ENCODE data around the gene CLIC4.

GRCh38 chr1:24713736-24714135 lies 31.5 kb upstream of the CLIC4 start:
- TF ChIP-seq, protein P1, sequence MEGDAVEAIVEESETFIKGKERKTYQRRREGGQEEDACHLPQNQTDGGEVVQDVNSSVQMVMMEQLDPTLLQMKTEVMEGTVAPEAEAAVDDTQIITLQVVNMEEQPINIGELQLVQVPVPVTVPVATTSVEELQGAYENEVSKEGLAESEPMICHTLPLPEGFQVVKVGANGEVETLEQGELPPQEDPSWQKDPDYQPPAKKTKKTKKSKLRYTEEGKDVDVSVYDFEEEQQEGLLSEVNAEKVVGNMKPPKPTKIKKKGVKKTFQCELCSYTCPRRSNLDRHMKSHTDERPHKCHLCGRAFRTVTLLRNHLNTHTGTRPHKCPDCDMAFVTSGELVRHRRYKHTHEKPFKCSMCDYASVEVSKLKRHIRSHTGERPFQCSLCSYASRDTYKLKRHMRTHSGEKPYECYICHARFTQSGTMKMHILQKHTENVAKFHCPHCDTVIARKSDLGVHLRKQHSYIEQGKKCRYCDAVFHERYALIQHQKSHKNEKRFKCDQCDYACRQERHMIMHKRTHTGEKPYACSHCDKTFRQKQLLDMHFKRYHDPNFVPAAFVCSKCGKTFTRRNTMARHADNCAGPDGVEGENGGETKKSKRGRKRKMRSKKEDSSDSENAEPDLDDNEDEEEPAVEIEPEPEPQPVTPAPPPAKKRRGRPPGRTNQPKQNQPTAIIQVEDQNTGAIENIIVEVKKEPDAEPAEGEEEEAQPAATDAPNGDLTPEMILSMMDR (IDR thresholded peaks at IDR 0.05), result no peak
- no peak for TF ChIP-seq POLR2A (IDR thresholded peaks at IDR 0.05)
